GM19043 (cell line): ENCODE results near the gene LMNTD1.
"Not testable (repeated sequence)": the region's sequence is repeated elsewhere in the genome, so short reads cannot be mapped to it uniquely, and the experiment has no call there.

Experiments
- ATAC-seq: cut with Tn5 transposase; IDR thresholded peaks from one replicate; pipeline ENCODE4 v1.9.1; 2021; ENCODE audit warnings: low read depth; ENCODE audit not compliant: unreplicated experiment

The LMNTD1 gene

GRCh38 chr12:25436206-25437030 lies 116.7 kb downstream of the LMNTD1 start:
- ATAC-seq: peak; percentile 88

- no peak for ATAC-seq
These were observed 117.7 kb downstream of the LMNTD1 start for GRCh38 chr12:25435431-25435830.

- no peak for ATAC-seq
These were observed 118.6 kb downstream of the LMNTD1 start for GRCh38 chr12:25434515-25434914.

DNA sequence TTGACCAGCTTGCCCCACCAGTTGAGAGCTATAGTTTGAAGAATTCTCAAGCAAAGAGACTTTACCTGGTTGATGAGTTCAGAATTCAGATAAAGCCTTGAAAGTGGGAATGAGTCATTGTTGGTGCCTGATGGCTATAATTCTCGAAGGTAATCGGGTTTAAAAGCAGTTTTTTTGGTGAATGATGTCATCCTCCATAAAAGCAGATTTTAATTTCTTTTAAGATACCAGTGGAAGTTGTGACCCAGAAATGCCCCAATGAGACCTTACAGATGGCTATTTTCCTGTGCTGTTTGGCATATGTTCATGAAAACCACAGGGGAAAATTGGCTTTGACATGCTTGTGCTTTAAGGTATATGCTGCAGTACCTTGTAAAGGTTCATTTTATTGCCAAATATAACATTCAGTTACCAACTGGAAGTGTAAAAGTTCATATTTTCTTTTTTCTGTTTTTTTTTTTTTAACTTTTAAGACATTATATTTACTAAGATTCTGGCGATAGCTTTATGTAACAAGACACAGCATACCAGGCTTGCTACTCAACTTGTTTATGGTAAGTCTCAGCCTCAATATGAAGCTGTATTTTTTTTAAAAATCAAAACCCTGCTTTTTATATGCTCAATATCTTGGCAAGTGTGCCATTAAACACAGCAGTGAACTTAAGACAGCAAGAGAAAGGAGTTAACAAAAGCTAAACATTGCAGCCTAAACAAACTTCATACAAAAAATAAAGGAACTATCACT lies 119.3 kb downstream of the LMNTD1 start:
- ATAC-seq: no peak

DNA sequence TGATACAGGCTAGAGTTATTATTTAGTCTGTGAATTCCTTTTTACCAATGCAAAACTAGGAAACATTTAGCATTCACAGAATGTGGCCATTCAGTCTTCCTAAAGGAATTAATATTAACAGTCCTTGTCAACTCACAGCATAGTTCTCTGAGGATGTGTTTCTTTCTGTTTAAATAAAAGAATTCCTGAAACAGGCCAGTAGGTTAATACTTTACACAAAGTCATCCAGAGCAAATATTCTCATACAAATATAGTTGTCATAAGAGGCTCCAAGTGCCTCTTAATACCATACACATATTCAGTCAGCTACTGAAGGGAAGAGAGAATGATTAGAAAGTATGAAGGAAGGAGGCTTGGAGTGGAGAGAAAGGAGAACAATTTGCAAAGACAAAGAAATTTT lies 120.1 kb downstream of the LMNTD1 start:
- no peak for ATAC-seq

GRCh38 chr12:25427337-25428249 lies 125.5 kb downstream of the LMNTD1 start:
- no peak for ATAC-seq

- ATAC-seq: not testable (repeated sequence)
These were observed 126.3 kb downstream of the LMNTD1 start for GRCh38 chr12:25426821-25427220.
